ENCODE measurements around the gene B4GALNT3.

Gene B4GALNT3

GRCh38 chr12:539540-540310, 80.0 kb downstream of the B4GALNT3 start:
- DNase-seq (ENCODE audit: low read depth) = no peak

- no peak for DNase-seq (ENCODE audit: low read depth)
Measured at GRCh38 chr12:541676-542324, 82.1 kb downstream of the B4GALNT3 start.

- DNase-seq (ENCODE audit: low read depth) = no peak
Measured at GRCh38 chr12:542395-543113, 82.8 kb downstream of the B4GALNT3 start.

- no peak for DNase-seq (ENCODE audit: low read depth)
Measured at GRCh38 chr12:543114-543451, 83.3 kb downstream of the B4GALNT3 start.

- DNase-seq (ENCODE audit: low read depth) = no peak
Measured at GRCh38 chr12:544142-544541, 84.4 kb downstream of the B4GALNT3 start.

- no peak for DNase-seq (ENCODE audit: low read depth)
Measured at GRCh38 chr12:544941-545635, 85.3 kb downstream of the B4GALNT3 start.

GRCh38 chr12:545835-546234, 86.1 kb downstream of the B4GALNT3 start:
- DNase-seq (ENCODE audit: low read depth) = no peak

- DNase-seq (ENCODE audit: low read depth) = no peak
Measured at GRCh38 chr12:546265-546919, 86.7 kb downstream of the B4GALNT3 start.

- DNase-seq (ENCODE audit: low read depth) = peak; percentile 67
Measured at GRCh38 chr12:546920-547845, 87.4 kb downstream of the B4GALNT3 start.

GRCh38 chr12:547883-548470, 88.2 kb downstream of the B4GALNT3 start:
- no peak for DNase-seq (ENCODE audit: low read depth)

GRCh38 chr12:549476-550082, 89.8 kb downstream of the B4GALNT3 start:
- no peak for DNase-seq (ENCODE audit: low read depth)

- DNase-seq (ENCODE audit: low read depth) = no peak
Measured at GRCh38 chr12:550473-551260, 90.9 kb downstream of the B4GALNT3 start.

GRCh38 chr12:552466-552865, 92.7 kb downstream of the B4GALNT3 start:
- no peak for DNase-seq (ENCODE audit: low read depth)

- DNase-seq (ENCODE audit: low read depth) = no peak
Measured at GRCh38 chr12:553216-554000, 93.7 kb downstream of the B4GALNT3 start.

GRCh38 chr12:554001-554285, 94.2 kb downstream of the B4GALNT3 start:
- DNase-seq (ENCODE audit: low read depth) = no peak

GRCh38 chr12:556498-556897, 96.8 kb downstream of the B4GALNT3 start:
- no peak for DNase-seq (ENCODE audit: low read depth)

- no peak for DNase-seq (ENCODE audit: low read depth)
Measured at GRCh38 chr12:558580-558979, 98.8 kb downstream of the B4GALNT3 start.

GRCh38 chr12:559208-559905, 99.6 kb downstream of the B4GALNT3 start:
- no peak for DNase-seq (ENCODE audit: low read depth)

All from stimulated activated CD8-positive, alpha-beta memory T cell treated with anti-CD3 and anti-CD28 coated beads, Interleukin-15, amount 100 ng/mL, for 24 hours (primary cell).